ENCODE data around the gene ADGRE2.
"Not testable (repeated sequence)": the region's sequence is repeated elsewhere in the genome, so short reads cannot be mapped to it uniquely, and the experiment has no call there.

The ADGRE2 gene

GRCh38 chr19:14777645-14778044 is 715 bp downstream of the ADGRE2 start:
- not testable (repeated sequence) for DNase-seq

DNA sequence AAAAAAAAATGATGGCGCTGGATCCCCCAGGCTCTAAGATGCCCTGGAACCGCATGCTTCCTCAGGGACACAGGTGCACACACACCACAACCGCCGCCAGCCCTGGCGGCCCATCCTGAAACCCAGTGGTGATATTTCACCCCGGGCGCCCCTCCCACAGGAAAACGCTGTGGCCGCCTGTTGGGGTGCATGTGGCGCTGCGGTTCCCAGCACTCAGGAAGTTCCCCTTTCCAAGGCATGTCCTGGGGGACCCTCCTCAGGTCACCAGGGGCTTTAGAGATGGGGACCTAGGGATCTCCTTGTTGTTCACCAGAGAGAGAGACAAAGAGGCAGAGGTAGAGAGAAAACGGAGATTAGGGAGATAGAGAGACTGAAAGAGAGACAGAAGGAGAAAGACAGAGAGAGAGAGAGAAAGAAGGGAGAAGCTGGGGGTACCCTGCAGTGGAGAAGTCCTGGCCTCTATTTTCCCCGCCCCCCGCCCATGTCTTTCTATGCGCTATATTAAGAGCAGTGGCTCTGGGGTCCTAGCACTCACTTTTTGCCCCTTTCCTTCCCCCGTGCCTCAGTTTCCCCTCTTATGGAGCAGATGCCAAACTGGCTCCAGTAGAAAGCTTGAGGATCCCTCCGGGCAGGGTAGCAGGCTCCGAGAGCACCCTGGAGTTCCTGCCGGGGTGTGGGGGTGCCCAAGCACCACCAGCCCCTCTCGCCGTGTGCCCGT is 2.3 kb downstream of the ADGRE2 start:
- DNase-seq = no peak

DNA sequence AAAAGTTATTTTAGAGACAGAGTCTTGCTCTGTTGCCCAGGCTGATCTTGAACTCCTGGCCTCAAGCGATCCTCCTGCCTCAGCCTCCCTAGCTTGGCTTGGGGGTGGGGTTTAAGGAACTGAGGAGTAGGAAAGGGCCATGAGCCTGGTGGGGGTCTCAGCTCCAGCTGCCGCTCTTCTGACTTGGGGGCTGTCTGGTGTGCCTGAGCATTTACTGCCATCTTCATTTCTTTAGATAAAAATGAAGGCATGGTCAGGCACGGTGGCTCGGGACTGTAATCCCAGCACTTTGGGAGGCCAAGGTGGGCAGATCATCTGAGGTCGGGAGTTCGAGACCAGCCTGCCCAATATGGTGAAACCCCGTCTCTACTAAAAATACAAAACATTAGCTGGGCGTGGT is 3.0 kb downstream of the ADGRE2 start:
- DNase-seq = not testable (repeated sequence)

GRCh38 chr19:14774373-14774772 is 4.0 kb downstream of the ADGRE2 start:
- no peak for DNase-seq

DNA sequence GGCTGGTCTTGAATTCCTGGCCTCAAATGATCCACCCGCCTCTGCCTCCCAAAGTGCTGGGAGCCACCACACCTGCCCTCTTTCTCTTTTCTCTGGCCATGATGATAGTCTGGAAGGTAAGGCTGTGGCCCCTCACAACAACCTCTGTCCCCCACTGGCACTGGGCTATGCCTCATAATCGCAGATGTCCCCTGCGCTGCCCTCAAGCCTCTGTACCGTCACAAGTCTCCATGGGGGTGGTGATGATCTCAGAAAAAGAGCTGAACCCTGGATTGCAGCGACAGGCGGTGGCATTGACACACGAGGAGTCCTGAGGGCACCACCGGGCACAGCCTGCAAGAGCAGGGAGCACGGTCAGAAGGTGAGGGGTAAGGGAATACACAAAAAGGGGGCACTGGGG is 4.6 kb downstream of the ADGRE2 start:
- peak; percentile 24 for DNase-seq

GRCh38 chr19:14772995-14773394 is 5.4 kb downstream of the ADGRE2 start:
- DNase-seq = no peak

DNA sequence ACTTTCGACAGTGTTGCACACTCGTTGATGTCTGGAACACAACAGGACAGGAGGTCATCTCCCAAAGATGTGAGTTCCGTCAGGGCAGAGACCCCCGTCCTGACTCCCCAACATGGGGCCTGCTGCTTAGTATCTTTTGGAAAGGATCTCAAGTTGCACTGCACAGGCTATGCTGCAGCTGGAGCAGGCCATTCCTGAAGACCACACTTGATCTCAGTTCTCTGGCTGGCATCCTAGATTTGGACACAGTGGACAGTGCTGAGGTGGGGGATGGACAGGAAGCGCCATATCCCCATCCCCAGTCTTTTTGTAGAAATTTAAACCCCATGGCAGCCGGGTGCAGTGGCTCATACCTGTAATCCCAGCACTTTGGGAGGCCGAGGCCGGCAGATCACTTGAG is 5.9 kb downstream of the ADGRE2 start:
- peak; percentile 30 for DNase-seq

DNA sequence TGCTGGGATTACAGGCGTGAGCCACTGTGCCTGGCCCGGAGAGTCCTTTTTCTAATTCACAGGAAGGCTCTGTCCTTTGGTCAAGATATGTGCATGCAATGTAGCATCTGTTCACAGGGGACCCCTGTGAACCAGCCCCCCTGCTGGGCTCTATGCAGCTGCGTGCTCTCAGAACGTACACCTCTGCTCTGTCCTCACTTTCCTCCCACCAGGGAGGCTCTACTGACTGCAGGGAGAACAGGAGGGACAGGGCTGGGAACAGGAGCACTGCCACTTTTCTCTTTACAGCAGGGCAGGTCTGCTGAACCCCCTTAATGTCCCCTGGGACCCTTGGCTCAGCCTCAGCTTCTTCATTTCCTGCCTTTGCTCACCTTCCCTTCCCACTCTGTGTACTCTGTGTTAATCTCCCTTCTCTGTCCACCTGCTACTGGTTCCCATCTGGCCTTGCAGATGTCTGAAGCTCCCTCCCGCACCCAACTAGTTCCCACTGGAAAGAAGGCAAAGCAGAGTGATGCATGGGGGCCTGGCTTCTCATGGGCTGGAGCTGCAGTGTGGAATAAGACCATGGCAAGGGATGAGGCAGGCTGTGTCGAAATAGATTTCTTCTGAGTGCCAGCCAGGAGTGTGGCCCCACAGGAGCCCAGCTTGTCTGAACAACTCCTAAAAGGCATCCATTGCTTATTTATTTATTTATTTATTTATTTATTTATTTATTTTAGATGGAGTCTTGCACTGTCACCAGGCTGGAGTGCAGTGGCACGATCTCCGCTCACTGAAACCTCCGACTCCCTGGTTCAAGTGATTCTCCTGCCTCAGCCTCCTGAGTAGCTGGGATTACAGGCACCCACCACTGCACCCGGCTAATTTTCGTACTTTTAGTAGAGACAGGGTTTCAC is 7.2 kb downstream of the ADGRE2 start:
- DNase-seq = no peak

GRCh38 chr19:14770136-14770535 is 8.2 kb downstream of the ADGRE2 start:
- peak; percentile 9 for DNase-seq

DNA sequence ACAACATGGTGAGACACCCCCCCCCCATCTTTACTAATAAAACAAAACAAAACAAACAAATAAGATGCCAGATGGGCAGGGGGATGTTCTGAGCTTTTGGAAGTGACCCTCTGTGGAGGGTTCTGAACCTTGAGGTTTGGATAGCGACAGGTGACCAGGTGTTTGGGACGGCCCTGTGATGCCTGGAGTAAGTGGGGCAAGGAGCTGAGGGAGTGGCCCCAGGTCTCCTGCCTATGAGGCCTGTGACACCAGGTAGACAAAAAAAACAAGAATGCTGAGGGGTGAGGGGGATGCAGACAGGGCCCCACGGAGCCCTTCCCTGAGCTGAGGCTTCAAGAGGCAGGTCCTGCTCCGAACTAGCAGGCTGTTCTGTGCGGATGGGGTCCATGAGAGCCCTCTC is 9.2 kb downstream of the ADGRE2 start:
- no peak for DNase-seq

GRCh38 chr19:14768001-14768400 is 10.4 kb downstream of the ADGRE2 start:
- no peak for DNase-seq

GRCh38 chr19:14767466-14767971 is 10.8 kb downstream of the ADGRE2 start:
- DNase-seq = no peak

- DNase-seq = not testable (repeated sequence)
These were observed 12.5 kb downstream of the ADGRE2 start for GRCh38 chr19:14765841-14766240.

DNA sequence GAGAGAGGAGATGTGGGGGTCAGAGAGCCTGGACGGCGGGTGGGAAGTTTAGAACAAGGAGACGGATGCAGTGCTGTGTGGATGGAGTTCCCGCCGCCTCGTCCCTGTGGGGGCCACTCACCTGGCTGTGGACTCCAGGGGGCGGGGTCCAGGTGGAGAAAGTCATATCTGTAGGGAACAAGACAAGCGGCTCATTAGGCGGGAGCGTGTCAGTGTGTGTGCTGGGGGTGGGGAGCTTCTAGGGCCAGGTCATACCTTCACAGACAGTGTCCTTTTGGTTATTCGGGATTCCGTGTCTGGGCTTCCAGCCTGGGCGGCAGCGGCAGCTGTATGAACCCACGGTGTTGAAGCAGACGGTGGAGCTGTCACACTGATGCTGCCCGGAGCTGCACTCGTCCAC is 13.0 kb downstream of the ADGRE2 start:
- not testable (repeated sequence) for DNase-seq

GRCh38 chr19:14764401-14764800 is 14.0 kb downstream of the ADGRE2 start:
- DNase-seq = no peak

DNA sequence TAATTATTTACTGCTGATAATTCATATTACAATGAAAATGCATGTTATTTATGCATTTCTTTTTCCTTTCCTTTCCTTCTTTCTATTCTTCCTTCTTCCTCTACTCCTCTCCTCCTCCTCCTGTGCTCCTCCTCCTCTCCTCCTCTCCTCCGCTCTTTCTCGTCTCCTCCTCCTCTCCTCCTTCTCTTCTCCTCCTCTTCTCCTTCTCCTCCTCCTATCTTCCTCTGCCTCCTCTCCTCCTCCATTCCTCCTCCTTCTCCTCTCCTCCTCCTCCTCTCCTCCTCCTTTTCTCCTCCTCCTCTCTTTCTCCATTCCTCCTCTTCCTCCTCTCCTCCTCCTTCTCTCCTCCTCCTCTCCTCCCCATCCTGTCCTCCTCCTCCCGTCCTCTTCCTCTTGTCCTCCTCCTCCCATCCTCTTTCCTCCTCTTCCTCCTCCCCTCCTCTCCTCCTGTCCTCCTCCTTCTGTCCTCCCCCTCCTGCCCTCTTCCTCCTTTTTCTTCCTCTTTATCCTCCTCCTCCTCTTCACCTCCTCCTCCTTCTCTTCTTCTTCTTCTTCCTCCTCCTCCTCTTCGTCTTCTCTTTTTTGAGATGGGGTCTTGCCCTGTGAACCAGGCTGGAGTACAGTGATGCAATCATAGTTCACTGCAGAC is 14.7 kb downstream of the ADGRE2 start:
- DNase-seq = no peak

DNA sequence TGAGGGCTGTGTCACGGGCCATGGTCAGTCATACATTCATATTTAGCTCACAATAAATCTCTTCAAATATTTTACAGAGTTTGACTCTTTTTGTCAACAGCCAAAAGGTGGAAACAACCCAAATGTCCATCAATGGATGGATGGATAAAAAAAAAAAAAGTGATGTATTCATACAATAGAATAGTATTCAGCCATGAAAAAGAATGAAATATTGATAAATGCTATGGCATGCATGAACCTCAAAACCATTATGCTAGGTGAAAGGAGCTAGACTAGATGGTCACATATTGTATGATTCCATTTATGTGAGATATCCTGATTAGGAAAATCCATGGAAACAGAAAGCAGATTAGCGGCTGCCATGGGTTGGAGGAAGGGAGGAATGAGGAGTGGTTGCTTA is 16.2 kb downstream of the ADGRE2 start:
- no peak for DNase-seq

DNA sequence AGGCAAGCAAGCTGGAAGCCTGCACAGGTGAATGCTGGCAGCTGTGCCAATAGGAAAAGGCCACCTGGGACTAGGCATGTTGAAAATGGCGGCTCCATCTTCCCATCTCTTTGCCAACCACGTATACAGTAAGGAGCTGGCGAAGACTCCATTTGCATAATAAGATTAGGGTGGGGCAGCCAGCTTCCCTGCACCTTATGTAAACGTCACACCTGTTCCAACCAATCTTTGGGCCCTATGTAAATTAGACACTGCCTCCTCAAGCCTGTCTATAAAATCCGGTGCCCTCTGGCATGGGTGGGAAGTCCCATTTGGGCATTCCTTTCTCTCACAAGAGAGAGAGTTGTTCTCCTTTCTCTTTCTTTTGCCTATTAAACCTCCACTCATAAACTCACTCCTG is 16.8 kb downstream of the ADGRE2 start:
- DNase-seq = no peak

GRCh38 chr19:14758816-14759215 is 19.5 kb downstream of the ADGRE2 start:
- no peak for DNase-seq

GRCh38 chr19:14748601-14749000 is 29.8 kb downstream of the ADGRE2 start:
- DNase-seq = no peak

GRCh38 chr19:14746886-14747285 is 31.5 kb downstream of the ADGRE2 start:
- no peak for DNase-seq

GRCh38 chr19:14735915-14736314 is 42.4 kb downstream of the ADGRE2 start:
- DNase-seq = no peak

- DNase-seq = no peak
These were observed 44.8 kb downstream of the ADGRE2 start for GRCh38 chr19:14733574-14733973.

DNA sequence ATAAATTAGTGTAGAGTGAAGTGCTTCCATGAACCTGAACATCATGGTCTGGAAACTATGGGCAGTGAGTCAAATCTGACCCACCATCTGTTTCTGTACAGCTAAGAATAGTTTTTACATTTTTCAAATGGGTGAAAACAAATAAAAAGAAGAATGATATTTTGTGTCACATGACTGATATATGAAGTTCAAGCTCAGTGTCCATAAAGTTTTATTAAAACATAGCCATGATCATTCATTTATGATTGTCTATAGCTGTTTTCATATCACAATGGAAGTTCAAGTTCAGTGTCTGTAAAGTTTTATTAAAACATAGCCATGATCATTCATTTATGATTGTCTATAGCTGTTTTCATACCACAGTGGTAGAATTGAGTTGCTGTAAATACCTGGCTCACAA is 45.9 kb downstream of the ADGRE2 start:
- no peak for DNase-seq
